CD4-positive, alpha-beta T cell treated with Interferon alpha-2 for 1 hour (primary cell): ENCODE results near the gene HAPLN2.
"Not testable (repeated sequence)": the region's sequence is repeated elsewhere in the genome, so short reads cannot be mapped to it uniquely, and the experiment has no call there.

ENCODE experiments used
- DNase-seq, 2 donors: peaks; one replicate each; pipeline ENCODE4 v3.0.0-alpha.2; 2020 to 2022

Gene HAPLN2

DNA sequence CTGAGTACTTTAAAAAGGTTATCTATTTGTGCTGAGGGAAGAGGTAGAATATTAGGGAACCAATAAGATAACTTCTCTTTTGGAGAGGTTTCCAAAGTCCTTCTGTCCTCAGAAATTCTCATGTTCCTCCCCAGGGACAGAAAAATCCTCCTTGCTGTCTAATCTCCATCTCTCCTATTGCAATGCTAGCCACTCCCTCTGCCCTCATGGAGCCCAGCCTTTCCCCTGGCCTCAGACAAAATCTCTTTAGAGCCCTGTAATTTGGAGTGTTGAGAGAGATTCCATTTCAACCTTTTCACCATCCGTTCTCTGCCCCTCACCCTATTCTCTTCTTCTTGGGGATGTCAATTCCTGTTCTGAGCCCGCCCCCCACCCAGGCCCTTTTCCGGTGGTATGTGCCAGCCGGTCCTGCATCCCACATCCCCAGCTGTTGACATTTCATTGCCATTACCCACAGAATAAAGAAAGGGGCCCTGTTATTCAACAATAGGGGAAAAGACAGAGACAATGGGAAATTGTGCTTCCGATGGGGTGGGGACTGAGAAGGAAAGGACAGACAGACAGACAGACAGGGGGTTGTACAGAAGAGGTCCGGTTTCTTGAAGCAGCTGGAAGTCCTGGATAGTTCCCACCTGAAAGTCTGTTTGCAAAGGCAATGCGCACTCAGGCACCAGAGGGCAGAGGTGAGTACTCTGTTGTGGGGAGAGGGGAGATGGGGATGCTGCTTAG lies at the start of gene HAPLN2:
Gene HAPLN2 (plus strand): TSS at position 563 of the 729 bp plus-strand sequence. CDS start 4,076 bp downstream, outside the sequence.
- DNase-seq, result no peak

GRCh38 chr1:156571261-156571852 lies 47.9 kb upstream of the HAPLN2 start:
- DNase-seq, result no peak

DNA sequence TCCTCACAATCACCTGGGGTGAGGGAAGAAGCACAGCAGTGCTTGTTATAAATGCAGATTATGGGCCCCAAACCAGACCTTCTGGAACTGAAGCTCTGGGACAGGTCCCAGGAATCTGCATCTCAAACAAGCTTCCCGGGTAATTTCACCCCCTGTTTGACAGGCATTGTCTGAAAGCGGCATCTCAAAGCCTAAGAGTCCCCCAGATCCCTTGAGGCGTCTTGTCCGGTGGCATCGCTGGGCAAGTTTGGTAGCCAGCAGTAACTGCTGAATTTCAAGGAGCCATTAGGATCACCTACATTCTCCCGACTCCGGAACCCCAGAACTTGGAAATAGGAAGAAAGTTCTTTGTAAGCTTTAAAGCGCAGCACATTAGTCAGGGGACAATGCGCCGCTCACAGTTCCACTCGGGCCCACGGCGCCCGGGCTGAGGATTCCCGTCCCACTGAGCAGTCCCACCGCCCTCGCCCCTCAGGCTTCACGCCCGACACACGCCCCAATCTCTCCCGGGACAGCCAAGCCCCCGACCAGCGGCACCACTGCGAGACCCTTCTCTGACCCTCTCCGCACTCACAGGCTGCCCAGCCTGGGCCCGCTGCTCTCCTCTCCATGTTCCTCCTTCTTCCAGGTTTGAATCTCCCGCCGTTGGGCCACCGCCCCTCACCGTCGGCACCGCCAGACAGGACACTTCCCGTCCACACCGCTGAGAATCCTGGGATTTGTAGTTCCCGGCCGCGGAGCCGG lies 47.1 kb upstream of the HAPLN2 start, which contains the start of gene IQGAP3:
Gene IQGAP3 (minus strand): TSS at position 647 of the 744 bp plus-strand sequence. CDS start 36 bp downstream, at position 611.
- peak; percentile 83 to 86 for DNase-seq

DNA sequence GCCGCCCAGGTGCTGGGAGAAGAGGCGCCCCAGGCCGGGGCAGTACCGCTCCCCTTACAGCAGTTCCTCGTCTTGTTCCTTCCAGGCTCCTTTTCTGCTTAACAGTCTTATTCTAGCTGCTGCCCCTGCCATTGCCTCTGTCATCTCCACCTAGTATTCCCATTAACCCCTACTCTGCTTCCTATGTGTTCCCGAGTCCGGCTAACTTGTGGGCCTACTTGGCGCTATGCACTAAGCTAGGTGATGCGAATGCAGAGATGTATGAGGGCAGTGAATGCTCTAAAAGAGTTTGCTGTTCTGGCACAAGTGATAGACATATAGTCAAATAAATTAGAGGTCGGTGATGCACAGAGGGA lies 46.6 kb upstream of the HAPLN2 start:
- no peak for DNase-seq

DNA sequence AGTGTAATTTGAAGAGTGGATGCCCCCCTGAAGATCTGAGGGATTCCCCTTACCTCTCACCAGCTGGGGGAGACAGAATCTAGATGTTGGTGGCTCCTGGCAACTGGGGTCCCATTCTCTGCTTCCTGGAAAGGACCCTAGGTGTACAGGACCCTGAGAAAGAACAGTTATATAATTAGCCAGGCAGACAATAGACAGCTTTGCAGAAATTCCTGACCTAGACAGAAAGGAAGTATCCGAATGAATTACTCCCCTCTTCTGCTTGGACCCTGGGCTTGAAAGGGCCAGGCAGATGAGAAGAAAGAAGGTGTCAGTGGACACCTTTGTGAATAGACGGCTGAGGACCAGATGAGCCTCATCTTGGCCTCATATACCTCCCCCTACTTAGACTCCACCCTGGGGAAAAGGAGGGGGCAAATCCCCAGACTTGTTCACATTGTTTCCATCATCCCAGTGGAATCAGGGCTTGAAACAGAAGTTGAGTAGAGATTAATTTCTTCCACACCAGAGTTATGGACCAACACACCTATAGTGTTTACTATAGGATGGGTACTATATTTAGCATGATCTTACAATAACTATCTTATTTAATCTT lies 45.1 kb upstream of the HAPLN2 start:
- no peak for DNase-seq

DNA sequence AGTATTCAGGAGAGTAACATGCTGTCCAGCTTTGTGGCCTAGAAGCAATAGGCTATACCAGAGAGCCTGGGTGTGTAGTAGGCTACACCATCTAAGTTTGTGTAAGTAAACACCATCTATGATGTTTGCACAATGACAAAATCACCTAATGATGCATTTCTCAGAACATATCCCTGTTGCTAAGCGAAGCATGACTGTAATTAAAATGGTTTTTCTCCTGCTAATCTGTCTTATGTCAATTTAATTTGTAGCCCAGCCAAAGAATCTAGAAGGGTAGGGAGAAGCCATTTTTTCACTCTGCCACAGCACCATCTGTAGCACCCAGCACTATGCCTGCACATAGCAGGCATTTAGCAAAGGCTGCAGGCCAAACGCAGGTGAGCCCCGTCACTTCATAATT lies 41.7 kb upstream of the HAPLN2 start:
- no peak for DNase-seq

GRCh38 chr1:156578055-156578454 lies 41.2 kb upstream of the HAPLN2 start:
- DNase-seq, result no peak

GRCh38 chr1:156579472-156579871 lies 39.7 kb upstream of the HAPLN2 start, which contains the start of gene TTC24:
Gene TTC24 (plus strand): TSS chr1:156579723. CDS start chr1:156581365, 1,642 bp downstream.
- DNase-seq, result no peak

DNA sequence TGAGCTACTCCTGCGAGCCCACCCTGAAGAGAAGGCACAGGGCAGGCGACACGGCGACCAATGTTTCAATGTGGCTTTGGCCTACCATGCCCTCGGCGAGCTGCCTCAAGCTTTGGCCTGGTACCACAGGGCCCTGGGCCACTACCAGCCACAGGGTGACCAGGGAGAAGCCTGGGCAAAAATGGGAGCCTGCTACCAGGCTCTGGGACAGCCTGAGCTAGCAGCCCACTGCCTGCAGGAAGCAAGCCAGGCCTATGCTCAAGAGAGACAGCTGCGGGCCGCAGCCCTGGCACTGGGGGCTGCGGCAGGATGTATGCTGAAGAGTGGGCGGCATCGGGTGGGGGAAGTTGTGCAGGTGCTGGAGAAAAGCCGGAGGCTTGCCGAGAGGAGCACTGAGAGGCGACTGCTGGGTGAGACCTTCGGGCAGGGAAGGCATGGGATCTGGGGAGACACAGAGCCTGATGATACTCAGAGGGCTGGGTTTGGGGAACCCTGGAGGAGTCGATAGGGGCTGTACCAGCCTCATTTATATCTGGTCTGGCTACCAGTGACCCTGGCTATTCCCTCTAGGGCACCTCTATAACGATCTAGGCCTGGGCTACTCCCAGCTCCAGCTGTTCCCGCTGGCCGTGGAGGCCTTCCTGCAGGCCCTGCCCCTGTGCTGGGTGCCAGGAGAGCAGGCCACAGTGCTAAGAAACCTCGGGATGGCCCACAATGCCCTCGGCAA lies 37.4 kb upstream of the HAPLN2 start:
- peak; percentile 32 to 43 for DNase-seq

- DNase-seq, result peak in 1 of 2 donors; percentile 7
Observed at GRCh38 chr1:156582388-156583017, 36.7 kb upstream of the HAPLN2 start.

DNA sequence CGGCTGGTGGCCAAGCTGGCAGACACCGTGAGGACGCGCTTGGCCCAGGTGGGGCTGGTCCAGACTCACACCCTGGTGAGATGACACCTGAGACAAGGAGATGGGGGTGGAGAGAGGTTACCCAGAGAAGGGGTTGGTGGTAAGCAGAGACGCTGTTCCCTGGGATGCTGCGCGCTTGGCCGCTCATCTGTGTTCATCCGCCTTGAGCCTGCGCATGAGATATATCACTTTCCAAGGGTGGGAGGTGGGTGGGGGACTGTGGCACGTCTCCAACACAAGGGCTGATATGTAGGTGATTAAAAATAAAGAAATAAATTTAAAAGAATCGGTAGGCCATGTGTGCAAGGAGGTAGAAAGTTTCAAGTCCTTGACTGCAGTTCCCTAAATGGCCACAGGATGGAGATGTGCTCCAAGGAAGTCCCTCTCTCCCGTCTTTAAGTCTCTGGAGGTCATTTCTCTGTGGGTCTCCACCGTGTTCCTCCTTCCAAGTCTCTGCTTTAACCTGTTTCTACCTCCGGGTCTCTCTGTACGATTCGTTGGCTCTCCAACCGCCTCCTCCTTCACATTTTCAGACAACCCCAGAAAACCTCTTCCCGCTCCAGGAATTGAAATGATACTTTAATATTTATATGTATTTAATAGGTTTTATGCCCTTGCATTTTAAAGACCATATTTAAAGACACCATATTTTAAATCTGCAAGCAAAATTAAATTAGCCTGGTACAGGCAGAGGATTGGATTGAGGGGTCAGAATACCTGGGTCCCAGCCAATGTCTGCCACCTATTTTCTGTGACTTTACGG lies 35.2 kb upstream of the HAPLN2 start:
- DNase-seq, result peak; percentile 75 to 84

GRCh38 chr1:156584813-156585212 lies 34.4 kb upstream of the HAPLN2 start:
- DNase-seq, result no peak

GRCh38 chr1:156586323-156586722 lies 32.9 kb upstream of the HAPLN2 start:
- no peak for DNase-seq

GRCh38 chr1:156586892-156587477 lies 32.2 kb upstream of the HAPLN2 start:
- DNase-seq, result no peak

- DNase-seq, result not testable (repeated sequence)
Observed at GRCh38 chr1:156587927-156588326, 31.3 kb upstream of the HAPLN2 start.

GRCh38 chr1:156589546-156589945 lies 29.7 kb upstream of the HAPLN2 start:
- no peak for DNase-seq

GRCh38 chr1:156590326-156591180 lies 28.7 kb upstream of the HAPLN2 start:
- DNase-seq, result no peak

- DNase-seq, result no peak
Observed at GRCh38 chr1:156591181-156591431, 28.1 kb upstream of the HAPLN2 start.

DNA sequence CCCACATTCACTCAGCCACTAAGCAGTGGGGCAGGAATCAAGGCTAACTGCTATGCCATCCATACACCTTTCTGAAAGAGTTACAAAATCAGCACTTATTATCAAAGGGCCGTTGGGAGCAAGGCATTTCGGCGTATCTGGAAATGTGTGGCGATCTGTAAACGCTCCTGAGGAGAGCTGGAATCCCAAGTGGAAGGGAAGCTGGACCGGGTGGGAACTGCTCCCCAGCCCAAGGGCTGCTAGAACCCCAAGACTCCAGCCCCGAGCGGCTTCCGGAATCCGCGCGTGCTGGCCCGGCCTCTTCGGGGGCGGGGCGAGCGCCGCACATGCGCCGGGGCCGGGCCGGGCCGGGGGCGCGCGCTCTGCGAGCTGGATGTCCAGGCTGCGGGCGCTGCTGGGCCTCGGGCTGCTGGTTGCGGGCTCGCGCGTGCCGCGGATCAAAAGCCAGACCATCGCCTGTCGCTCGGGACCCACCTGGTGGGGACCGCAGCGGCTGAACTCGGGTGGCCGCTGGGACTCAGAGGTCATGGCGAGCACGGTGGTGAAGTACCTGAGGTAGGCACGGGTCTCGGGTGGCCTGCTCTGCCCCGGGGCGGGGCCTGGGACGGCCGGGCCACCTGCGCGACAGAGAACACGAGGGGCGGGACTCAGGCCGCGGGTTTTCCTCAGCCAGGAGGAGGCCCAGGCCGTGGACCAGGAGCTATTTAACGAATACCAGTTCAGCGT lies 27.6 kb upstream of the HAPLN2 start, which contains the start of gene NAXE:
Gene NAXE (plus strand): TSS at position 345 of the 726 bp plus-strand sequence. CDS start 29 bp downstream, at position 374.
- peak; percentile 51 to 74 for DNase-seq
